ENCODE data around the gene GRIA2.

DNA sequence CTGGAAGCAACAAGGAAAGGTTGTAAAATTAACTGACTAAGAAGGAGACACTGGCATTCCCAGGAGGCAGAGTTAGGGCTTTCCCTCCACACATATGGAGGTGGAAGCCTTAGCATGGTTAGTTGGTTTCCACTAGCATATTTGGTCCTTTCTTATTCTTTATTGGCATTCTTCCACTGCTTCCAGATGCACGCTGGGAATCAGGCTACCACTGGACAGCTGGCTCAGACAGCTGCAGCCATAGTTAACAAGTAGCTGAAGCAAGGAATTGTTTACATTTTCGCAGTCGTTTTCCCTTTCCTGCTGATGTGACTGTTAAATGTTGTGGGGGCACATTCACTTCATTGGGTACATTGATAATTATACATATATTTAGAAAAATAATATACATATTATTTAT lies 169.2 kb downstream of the GRIA2 start:
- TF ChIP-seq, protein P1, sequence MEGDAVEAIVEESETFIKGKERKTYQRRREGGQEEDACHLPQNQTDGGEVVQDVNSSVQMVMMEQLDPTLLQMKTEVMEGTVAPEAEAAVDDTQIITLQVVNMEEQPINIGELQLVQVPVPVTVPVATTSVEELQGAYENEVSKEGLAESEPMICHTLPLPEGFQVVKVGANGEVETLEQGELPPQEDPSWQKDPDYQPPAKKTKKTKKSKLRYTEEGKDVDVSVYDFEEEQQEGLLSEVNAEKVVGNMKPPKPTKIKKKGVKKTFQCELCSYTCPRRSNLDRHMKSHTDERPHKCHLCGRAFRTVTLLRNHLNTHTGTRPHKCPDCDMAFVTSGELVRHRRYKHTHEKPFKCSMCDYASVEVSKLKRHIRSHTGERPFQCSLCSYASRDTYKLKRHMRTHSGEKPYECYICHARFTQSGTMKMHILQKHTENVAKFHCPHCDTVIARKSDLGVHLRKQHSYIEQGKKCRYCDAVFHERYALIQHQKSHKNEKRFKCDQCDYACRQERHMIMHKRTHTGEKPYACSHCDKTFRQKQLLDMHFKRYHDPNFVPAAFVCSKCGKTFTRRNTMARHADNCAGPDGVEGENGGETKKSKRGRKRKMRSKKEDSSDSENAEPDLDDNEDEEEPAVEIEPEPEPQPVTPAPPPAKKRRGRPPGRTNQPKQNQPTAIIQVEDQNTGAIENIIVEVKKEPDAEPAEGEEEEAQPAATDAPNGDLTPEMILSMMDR (IDR thresholded peaks at IDR 0.05; ENCODE audit: low read length), result no peak
- TF ChIP-seq EZH2 (optimal IDR thresholded peaks at IDR 0.05; ENCODE audit: low read depth, low read length), result no peak

Measured in MM.1S (cell line).